Effector CD8-positive, alpha-beta T cell (primary cell): Measurements from ENCODE around the gene SVOPL.

Source experiments
- DNase-seq: peaks from one replicate; lab custom pipeline; 2025; lab: John Stamatoyannopoulos, UW

Gene SVOPL

DNA sequence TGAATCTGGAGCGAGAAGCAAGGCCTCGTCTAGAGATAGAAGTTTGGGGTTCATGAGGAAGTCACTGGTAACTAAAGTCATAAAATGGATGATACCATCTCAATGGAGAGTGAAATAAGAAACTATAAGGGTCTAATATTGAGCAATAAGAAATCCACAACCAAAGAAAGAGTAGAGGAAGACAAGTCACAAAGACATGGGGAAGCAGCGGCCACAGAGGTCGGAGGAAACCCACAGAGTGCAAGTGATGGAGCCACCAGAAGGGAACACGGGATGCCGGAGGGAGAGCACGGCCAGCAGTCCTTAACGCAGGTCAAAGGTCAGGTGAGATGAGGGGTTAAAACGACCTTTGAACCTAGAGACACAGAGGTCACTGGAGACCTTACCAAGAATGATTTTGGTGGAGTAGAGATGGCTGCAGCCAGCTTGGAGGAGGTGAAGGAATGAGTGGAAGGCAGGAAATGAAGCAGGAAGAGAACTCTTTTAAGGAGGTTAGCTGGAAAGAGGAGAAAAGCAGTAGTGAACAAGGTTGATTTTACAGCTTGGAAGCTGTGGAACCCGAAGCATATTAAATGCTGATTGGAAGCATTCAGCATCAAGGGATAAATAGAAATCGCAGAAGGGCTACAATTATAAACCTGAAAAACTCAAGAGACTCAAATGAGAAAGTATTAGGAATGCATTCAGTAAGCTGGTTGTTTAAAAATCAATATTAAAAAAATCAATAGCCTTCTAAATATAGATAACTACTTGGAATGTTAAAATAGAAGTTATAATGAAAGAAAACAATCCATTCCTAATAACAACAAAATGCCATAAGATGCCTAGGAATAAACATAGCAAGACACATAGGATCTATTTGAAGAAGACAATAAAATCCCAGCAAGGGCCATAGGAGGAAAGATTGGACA is 93.7 kb downstream of the SVOPL start:
- no peak for DNase-seq

DNA sequence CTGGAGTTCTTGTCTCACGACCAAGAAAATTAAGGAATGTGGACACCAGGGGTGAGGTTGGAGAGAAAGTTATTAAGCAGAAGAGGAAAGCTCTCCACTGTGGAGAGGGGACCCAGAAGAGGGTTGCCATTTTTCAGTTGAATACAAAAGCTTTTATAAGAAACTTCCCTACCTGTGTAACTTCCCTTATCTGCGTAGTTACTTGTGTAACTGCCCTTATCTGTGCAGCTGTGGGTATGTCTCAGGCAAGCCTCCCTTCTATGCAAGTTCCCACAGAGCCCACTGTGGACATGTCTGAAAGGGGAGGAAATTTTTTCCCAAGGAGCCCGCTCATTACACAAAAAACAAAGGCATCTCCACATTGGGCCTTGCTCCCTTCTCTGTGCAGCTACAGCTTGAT is 94.9 kb downstream of the SVOPL start:
- no peak for DNase-seq

DNA sequence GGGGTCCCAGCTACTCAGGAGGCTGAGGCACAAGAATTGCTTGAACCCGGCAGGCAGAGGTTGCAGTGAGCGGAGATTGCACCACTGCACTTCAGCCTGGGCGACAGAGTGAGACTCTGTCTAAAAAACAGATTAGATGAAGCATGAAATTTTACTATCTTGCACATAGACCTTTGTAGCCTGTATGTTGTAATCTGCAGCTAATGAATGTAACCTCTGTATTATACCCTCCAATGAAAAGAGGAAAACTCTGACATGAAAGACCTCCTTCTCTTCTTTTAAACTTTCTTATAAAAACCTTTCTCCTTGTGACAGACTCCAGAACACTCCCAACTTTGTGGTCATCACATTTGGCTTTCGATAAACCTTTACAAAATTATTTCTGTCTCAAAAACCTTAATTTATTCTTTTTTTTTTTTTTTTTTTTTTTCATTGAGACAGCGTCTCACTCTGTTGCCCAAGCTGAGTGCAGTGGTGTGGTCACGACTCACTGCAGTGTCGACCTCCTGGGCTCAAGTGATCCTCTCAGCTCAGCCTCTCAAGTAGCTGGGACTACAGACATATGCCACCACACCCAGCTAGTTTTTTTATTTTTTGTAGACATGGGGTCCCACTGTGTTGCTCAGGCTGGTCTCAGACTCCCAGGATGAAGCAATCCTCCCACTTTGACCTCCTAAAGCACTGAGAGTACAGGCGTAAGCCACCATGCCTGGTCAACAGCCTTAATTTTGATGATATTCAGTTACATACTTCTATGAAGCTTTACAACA is 97.4 kb downstream of the SVOPL start:
- no peak for DNase-seq

DNA sequence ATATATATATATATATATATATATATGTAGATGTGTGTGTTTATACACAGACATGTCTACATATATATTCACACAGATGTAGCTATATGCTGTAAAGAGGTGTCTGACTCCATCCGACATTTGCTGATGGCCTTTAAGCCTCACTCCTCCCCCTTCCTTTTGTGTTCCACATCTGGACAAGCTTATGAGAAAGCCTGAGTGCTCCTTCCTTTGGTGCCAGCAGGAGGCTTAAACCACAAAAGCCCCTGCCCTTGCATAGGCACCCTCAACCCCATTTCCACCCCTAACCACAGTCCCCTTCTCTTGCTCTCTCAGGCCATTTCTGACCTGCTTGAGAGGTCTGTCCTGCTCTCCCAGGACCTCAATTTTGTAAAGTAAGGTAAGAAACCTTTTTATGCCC is 98.7 kb downstream of the SVOPL start:
- DNase-seq: no peak

DNA sequence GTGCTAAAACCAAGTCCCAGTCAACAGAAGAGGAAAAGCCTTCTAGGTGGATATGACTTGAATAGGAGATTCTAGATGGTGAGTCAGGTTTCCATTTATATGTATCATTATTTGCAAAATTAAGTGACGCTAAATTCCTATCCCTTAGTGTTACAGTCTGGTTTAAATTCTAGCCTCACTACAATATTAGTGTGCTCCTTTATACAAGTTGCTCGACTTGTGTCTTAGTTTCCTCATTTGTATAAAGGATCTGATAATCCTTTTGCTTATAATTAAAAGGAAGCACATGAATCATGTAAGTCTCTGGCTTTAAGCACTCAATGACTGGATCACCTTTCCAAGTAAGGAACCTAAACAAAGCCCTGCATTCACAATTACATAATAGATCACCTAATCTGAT is 105.7 kb downstream of the SVOPL start:
- no peak for DNase-seq

DNA sequence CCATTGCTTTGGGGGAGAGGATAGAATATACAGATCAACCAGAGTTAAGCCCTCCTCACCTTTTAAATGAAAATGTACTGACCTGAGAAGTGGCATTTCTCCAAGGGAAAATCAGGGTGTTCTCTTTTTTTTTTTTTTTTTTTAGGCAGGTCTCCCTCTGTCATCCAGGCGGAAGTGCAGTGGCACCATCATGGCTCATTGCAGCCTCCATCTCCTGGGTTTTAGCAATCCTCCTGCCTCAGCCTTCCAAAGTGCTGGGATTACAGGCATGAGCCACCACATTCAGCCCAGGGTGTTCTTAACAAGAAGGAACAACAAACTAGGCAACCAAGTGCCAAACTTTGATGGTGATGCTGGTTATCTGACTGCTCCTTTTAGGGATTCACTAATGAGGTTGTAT is 111.0 kb downstream of the SVOPL start:
- no peak for DNase-seq

DNA sequence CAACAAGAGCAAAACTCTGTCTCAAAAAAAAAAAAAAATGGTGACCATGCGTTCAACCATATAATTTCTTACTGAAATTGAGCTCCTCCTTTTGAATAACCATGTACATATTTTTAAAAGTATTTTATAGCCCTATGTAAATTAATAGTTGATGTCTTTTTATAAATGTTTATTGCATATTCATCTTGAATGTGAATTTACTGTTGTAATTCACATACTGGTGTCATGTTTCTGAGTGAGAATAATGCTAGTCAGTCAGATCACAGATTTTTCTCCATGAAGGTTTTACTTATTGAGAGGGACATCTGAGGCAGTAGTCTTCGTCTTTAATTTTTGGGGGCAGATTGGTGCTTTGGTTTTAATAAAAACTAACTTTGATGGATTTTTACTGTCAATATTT is 112.2 kb downstream of the SVOPL start:
- DNase-seq: no peak

DNA sequence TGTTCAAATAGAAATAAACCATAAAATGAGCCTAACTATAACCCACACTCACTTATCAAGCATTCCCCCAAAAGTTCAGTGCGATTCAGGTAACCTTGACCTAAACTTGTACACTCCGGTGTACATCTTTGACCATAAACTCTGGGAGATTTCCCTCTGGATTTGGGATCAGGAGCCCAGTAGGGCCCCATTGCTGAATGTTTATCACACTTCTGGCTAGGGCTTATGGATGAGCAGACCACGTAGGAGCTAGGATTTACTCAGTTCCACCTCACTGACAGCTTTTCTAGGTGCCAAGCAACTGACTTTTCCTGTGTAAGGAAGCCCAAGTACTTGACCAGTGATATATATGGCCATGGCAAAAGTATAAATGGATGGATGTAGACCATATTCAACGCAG is 113.7 kb downstream of the SVOPL start:
- DNase-seq: no peak

DNA sequence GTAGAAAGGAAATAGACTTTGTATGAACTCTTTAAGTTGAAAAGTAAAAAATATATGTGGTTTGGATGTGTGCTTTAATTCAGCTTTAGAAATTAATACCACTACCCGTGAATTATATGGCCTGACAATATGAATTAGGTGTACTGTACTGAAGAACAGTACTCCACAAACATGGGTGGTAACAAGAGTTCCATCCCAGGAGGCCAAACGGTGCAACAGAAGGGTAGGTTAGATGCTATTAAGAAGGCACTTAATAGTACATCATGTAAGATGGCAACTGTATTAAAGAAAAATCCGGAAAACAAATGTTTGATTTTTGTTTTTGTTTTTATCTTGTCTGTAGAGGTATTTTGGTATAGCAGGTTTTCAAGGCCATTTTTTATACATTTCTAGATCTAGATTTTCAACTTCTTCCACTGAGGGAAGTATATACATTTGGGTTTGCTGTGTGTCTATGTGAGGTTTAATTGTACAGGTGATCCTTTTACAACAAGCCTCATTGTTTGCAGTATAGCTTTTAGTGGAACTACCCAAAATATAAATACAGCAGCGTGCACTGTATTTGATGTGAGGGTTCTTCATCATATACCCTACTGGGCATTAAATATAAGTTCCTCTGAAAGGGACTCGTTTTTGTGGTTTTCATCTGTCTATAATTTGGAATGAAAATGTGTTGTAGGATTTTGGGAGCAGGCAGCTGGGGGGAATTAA is 115.7 kb downstream of the SVOPL start:
- no peak for DNase-seq

DNA sequence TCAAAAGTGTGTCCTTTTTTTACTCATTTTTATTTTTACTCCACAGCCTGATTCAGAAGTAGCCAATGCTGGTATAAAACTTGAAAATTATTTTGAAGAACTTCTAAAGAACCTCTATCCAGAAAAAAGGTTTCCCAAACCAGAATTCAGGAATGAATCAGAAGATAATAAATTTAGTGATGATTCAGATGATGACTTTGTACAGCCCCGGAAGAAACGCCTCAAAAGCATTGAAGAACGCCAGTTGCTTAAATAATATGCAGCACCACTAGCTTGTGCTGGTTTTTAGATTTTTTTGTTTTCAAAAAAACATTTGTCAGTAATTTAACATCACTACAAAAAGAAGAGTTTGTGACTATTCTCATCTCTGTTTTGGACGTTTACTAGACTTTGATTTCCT is 116.5 kb downstream of the SVOPL start:
- DNase-seq: no peak

DNA sequence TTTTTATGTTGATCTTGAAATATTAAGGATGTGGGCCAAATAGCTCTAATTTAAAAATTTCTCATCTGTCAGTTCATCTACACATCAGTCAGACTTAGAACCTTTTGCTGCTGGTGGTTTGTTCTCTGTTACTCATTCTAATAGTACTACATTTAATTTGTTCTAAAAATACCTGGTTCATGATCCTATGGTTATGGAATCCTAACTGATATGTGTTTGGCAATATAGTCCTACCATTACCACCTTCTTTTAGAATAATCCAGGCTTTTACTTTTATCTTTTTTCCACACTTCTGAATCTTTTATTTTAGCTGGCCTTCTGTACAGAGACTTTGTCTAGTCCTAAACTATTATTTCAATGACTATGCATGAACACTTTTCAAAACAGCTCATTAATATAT is 116.9 kb downstream of the SVOPL start:
- no peak for DNase-seq

DNA sequence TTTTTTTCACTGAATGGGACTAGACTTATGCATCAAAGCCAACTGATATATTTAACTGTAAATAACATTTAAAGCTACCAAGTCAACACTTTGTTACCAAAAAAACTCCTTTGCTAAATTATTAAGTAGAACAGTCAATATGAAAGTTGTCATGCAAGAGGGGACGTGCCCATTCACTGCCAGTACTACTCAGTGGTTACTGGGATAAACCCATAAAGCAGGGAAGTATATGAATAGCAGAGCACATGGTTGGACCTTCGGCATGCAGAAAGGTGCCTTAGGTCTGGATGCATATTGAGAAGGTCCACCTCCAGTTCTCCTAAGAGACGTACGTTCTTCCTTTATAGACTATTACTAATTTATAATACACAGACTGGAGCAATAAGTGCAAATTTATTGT is 120.1 kb downstream of the SVOPL start:
- DNase-seq: no peak

DNA sequence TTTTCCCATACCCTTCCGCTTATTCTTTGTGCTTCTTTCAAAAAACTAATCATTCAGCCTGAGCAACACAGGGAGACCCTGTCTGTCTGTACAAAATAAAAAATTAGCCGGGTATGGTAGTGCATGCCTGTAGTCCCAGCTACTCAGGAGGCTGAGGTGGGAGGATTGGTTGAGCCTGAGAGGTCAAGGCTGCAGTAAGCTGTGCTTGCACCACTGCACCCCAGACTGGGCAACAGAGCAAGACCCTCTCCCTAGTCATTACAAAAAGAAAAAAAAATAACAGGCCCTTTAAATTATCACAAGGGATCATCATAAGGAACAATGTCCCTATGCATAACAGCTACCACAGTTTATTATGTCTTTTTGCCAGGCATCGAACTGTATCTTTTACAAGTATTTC is 121.5 kb downstream of the SVOPL start:
- DNase-seq: no peak

DNA sequence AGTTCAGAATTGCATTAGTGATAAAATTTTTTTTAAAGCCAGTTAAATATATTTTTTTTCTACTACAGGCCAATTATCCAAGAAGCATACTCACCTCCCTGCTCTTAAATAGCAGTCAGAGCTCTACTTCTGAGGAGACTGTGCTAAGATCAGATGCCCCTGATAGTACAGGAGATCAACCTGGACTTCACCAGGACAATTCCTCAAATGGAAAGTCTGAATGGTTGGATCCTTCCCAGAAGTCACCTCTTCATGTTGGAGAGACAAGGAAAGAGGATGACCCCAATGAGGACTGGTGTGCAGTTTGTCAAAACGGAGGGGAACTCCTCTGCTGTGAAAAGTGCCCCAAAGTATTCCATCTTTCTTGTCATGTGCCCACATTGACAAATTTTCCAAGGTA is 122.0 kb downstream of the SVOPL start:
- DNase-seq: no peak

DNA sequence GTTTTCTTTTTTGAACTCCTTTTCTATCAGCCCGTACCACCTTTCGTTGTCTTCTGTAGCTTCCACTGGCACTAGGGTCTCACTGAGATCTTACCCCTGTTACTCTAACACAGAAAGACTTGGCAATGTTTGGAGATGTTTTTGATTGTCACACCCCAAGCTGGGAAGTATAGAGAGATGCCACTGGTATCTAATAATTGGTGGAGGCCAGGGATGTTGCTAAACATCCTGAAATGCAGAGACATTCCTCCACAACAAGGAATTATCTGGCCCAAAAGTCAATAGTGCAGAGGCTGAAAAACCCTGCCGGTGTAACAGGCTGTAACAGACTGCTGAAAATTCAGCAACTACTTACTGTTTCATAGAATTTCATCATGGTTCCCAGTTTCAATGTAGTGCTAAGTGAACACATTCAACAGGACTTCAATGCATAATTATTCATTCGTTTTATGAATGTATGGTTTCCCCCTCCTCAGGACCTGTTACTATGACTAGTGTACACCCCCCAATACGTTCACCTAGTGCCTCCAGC is 125.2 kb downstream of the SVOPL start:
- DNase-seq: no peak

DNA sequence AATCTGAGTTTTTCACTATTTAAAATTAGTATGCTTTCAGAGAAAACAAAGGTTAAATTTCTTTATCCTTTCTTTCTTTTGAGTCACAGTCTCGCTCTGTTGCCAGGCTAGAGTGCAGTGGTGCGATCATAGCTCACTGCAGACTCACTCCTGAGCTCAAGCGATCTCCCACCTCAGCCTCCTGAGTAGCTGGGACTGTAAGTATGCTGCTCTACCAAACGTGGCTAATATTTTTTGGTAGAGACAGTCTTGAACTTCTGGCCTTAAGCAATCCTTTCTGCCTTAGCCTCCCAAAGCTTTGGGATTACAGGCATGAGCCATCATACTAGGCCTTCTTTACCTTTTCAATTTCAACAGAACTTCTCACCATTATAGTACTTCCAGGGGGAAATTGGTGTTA is 127.4 kb downstream of the SVOPL start:
- no peak for DNase-seq

DNA sequence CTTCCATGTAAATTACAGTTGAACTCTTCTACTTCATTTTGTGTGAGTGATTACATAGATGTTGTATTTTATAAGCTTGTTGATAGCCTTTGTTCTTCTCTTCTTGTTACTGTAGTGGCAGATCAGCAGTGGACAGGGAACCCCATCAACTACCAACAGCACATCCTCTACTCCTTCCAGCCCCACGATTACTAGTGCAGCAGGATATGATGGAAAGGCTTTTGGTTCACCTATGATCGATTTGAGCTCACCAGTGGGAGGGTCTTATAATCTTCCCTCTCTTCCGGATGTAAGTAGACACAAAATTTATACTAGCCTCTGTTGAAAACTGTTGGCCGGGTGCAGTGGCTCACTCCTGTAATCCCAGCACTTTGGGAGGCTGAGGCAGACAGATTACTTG is 130.4 kb downstream of the SVOPL start:
- DNase-seq: no peak

DNA sequence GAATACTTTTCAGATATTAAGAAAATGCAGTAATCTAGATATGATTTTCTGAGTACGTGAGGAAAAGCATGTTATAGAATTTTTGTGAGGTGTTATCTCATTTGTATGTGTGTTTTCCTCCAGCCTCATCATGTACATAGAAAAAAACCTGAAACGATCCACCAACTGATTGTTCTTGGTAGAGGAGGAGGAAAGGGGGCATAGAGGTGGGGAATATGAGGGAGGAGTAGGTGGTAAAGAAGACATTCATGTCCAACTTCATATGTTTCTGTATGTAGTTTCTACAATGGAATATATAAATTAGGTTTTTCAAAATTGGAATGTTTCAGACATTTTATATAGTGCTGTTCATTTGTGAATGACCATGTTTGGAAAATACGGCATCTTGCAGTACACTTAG is 131.7 kb downstream of the SVOPL start:
- DNase-seq: no peak

DNA sequence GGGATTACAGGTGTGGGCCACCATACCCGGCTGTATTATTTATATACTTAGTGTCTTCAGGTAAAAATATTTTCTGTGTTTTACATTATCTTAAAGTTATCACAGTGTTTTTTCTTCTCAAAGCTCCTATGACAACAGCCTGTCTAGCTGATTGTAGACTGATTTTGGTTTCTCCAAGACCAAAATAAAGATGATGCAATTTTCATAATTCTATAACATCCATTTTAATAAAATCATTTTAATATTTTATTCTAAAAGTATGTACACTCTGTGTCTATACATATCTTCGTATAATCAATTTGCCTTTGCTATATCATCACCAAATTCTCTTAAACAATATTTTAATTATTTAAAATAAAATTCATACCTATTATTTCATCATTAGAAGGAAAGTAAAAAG is 132.5 kb downstream of the SVOPL start:
- no peak for DNase-seq

DNA sequence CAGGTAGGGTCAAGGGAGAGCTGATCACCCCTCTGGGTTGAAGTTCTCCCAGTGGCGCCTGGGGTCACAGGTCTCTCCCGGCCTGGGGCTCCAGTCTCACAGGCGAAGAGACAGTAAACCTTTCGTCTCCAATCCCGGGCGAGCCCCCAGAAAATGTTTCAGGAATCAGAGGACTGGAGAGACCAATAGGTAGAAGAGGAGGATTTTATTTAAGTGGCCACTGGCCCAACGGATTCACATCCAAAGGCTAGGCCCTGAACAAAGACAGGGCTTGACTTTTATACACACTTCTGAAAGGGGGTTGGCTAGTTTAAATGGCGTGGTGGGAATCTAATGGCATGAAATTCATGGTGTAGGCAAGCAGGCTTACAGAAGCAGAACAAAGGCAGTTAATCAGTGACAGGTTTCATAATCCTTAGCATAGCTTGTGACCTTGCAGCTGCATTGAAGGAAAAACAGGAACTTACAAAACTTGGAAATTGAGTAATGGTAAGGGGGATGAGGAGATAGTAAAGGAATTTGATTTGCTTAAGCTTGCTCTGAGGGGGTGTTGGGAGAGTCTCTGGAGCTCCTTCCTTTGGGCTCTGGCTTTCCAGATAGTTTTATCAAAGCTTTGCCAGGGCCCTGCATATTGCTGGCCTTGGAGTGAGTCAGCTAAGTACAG is 135.6 kb downstream of the SVOPL start:
- no peak for DNase-seq

DNA sequence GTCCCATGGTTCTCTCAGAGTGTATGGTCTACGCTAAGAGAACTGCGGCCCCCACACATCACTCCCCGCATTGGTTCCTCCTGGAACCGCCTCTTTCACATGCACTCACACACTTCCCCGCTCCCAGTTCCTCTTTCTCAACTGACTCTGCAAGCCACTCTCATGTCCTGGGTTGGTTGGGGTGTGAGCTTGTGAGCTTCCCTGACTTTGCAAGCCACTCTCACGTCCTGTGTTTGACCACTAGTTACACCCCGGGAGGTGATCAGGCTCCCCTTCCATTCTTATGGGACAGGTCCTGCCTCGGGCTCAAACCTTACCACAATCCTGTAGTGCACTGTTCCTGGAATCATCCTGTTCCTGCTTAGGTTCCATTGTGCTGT is 136.1 kb downstream of the SVOPL start:
- no peak for DNase-seq

DNA sequence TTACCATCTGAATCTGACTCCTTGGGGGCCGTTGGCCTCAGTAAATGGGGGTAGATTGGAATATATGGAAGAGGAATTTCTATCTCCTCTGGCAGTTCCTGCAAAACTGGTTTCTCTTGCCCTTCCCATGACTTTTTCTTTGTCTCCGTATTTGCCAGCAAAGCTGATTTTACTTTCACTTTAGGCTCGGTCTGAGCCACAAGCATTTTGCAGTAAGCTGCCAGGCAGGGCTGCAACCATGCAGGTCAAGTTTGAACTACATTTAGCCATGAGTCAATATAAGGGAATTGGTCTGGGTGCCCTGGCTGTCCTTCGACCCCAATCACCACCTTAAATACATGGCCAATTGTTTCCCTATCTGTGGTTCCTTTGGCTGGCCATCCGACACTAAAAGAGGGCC is 136.8 kb downstream of the SVOPL start:
- no peak for DNase-seq
